T1000 (cell line): ENCODE results near the gene LRRC15.
A peak's percentile ranks its signal among the peaks of the same experiment; 100 is the strongest.

Experiments
- DNase-seq: peaks from one replicate; lab custom pipeline; 2025; ENCODE audit warnings: mixed read lengths; lab: John Stamatoyannopoulos, UW

The LRRC15 gene

GRCh38 chr3:194315965-194316361, 53.6 kb downstream of the LRRC15 start:
- no peak for DNase-seq

- DNase-seq = peak; percentile 70
Observed at GRCh38 chr3:194315088-194315964, 54.2 kb downstream of the LRRC15 start.

DNA sequence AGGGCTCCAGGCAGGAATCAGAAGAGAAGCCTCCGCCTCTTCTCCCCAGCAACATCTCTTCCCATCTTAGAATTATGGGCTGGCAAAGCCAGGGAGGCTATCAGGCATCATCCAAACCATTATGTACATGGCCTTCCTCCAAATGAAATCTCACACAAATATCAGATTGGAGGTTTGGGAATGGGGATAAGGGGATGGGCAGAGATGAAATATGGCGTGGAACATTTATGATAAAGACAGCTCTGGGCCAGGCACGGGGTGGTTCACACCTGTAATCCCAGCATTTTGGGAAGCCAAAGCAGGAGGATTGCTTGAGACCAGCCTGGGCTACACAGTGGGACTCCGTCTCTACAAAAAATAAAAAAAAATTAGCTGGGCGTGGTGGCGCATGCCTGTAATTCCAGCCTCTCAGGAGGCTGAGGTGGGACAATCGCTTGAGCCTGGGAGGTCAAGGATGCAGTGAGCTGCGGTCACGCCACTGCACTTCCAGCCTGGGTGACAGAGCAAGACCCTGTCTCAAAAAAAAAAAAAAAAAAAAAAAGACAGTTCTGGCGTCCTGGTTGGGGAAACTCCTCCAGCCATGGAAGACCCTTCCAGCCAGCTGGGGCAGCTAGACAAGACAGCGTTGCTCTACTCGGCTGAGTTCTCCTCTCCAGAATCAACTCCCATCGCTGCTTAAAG, 55.0 kb downstream of the LRRC15 start:
- DNase-seq = no peak

DNA sequence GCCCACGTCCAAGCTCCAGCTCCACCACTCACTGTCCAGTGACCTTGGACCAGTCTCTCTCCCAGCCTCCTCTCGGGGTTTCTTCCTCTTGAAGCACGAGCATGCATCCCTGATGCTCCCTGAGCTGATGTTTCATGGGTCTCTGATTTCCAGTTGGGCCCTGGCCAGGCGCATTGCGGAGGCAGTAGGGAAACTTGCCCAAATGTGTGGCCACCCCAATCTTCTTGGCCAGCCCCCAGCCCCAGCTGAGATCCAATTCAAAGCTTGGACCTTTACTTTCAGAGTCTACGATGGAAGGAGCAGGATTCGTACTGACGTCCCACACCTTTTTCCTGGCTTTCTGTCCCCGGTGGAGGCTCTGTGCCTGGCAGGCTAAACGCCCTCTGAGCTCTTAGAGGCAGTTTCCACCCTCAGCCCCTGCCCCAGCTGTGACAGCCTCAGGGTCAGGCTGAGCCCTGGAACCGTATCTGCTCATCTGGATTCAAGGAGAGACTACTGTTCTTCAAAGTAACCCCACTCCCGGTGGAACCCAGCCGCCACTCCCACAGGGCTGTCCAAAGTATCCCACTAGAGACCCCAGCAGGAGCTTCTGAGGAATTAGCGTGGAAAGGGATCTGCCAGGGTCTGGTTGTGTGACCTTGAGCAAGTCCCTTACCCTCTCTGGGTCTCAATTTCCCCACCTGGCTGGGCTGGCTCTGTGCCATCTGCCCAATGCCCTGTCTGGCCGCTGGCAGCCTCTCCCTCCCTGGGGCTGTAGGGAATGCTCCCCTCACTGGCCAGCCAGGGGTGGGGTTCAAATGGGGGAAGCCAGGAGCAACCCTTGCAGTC, 55.8 kb downstream of the LRRC15 start:
- no peak for DNase-seq

DNA sequence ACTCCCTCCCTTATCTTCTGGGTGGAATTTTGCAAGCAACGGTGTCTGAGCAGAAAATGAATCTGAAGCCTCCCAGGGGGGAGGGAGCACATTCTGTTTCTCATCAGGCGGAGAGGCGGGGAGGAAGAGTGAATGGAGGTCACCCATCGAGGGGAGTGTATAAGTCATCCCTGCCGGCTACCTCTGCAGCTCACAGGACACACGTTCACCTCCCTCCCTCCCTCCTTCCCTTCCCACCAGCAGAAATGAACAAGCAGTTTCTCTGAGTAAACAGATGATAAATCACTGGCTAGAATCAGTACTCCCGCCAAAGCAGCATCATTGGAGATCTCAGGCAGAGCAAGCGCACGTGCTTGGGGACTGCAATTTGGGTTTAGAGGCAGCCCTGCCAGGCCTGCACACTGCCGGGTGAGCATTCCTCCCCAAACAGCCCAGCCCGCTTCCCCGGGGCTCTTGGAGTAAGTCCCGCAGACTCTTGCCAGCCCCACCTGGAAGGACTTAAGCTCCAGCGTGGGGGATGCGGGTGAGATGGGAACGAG, 56.7 kb downstream of the LRRC15 start:
- DNase-seq = no peak

DNA sequence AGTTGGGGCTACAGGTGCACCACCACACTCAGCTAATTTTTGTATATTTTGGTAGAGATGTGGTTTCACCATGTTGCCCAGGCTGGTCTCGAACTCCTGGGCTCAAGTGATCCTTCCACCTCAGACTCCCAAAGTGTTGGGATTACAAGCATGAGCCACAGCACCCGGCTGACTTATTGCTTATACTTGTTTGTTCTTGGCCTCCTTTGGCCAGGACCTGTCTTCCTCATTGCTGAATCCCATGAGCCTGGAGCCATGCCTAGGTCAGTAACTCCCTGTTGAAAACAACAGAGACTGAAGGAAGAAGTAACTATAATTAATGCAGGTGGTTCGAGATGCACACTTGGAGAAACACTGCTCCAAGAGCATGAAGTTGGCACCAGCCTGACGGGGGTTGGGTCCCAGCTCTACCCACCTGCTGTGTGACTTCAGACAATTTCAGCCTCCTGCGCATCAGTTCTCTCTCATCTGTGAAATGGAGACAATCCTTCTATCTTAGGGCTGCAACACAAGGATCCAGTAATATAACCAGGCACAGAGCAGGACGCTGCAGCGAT, 57.3 kb downstream of the LRRC15 start:
- DNase-seq = no peak

GRCh38 chr3:194311000-194311399, 58.5 kb downstream of the LRRC15 start:
- no peak for DNase-seq

DNA sequence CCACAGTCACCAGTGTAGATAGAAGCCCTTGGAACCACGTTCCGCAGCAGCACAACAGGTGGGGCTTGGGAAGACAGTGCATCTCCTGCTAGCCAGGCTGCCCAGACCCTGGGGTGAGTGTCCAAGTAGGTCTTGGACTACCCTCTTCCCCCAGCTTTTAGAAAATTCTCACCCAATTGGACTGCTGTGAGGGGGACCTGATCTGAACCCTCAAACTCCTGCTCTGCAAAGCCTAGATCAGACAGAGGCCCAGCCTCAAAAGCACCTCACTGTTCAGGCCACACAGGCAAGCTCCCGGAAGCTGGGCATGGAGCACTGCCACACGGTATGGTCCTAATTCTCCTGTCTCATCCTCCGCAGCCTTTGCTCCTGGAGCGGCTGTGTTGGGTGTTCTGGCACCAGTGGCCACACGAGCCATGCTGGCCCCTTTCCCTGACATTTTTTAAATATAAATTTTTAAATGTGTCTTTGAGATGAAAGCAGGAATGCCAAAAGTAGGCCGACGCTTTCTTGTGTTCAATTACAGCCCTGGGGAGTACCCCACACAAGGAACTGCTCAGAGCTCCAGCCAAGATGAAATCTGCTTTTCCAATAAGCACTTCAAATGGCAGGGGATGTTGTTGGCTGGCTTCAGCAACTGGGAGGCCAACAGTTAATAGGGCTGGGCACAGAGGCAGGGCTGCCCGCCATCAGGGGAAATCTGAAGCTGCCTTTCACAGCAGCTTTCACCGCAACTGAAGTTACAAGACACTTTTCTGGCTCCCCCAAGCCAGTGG, 59.3 kb downstream of the LRRC15 start:
- no peak for DNase-seq

DNA sequence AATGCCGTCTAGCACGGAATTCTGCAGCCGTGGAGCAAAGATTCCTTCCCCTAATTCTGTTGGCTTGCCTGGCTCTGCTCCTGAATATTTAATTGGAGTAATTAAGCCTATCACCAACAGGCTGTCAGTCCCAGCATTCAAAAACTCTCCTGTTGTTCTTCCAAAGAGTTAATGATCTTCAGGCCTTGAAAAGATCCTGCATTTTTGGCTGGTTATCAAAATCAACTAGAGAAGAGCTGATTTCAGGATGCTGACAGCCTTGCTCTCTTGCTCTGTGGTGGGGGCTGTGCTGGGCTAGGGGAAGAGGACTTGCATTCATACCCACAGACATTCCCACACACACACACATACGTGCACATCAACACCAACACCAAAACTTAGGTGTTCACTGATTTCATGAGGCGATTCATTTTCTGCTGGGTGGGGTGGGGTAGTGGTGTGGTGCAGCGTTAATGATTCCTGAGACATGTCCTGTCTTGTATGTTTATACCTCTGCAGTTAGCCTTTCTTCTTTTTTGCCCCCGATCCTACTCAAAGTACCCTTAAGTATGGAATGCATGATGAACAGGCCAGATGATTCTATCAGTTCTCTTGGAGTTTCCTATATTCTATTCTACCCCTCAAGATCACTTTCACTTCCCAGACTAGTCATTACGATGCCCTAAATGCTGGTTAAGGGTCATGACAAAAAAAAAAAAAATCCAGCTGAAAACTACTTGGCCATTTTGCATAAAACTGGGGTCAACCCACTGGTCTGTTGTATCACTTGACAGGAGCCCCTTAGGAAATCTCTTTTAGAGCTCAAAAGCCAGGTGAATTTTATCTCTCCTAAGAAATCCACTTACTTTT, 60.7 kb downstream of the LRRC15 start:
- no peak for DNase-seq

- no peak for DNase-seq
Observed at GRCh38 chr3:194307849-194308248, 61.7 kb downstream of the LRRC15 start.

DNA sequence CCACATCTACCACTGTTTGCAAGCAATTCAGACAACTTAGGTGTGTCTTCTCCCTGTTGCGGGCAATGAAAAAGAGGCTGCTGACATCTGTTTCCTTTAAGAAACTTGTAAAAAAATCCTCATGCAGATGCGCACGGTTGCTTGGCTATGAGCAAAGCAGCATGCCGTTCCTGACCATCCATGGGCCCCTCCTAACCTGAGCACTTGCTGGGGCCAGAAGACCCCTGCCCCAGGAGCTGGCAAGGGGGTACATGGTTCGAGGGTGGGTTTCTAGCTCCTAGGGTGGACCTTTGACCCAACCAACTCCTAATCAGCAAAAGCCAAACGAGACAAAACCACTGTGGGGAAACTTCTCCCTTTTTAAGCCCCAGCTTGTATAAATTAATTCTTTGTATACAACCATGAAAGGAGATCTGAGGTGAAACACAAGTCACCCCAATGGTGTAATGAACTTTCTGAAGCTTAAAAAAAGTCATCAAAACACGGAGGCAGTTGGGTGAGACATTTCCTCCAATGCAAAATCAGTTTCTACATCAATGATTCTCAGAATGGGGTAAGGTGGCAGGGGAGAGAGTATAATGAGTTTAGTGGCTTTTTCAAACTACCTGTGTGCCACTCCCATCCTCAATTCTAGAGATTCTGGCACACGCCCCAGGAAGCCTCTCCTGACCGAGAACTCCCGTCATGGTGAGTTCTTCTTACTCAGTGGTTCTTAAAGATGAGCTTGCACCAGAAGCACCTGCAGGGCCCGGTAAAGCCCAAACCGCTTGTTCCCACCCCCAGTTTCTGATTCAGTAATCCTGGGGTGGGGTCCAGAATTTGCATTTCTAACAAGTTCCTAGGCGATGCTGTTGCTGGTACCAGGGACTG, 62.5 kb downstream of the LRRC15 start:
- no peak for DNase-seq

DNA sequence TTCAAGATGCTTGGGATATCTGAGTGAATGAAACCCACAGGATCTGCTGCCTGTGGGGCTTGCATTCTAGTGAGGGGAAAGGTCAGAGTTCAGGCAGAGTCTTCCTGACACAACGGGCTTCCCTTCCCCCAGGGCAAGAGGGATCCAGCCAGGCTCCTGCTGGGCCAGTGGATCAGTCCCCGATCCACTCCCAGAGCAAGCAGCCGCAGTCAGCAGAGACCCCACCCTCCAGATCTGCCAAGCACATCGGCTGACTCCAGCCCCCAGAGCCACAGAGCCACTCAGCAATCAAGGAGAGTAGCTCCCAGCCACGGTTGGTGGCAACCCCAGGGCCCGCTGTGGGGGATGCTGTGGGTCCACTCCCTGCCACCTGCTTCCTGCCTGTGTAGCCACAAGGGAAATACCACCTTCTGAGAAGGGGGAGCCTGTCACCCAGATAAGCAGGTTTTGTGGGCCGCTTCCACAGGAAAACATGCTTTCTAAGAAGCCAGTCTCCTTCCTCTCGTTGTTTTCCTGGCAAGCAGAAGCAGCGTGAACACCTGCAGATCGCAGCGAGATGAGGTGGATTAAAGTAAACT, 63.3 kb downstream of the LRRC15 start:
- DNase-seq = no peak

DNA sequence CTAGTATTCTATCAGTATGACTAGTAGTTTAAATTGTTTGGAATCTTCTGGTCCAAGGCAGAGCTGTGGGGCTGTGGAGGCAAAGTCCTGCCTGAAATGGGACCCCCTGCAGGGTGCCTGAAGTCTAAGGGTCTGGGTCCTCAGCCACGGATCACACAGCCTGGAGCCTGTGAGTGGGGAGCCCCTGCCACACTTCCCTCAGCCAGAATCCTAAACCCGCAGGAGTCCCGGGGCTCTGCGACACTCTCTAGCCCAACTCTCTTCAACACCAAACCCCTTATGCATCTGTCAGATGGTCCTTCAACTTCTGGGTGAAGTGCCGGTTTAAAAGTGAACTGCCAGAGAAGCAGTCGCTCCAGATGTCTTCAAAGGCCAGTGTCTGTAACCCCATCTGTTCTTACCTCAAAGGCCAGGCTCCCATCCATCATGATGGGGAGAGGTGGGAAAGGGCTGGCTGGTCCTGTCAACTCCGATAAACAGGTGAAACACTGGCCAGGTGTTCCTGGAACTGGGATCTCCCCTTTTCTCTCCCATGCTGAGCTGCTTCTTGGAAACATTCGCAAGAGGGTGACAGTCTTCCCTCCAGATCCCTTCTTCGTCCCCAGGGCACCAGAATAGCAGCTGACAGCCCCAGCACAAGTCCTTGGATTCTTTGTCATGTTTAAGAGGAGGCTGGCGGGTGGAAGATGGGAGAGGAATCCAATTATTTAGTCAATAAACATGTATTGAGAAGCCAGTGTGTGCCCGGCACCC, 64.0 kb downstream of the LRRC15 start:
- no peak for DNase-seq
